Vagina (tissue), 2 donors: Measurements from ENCODE around the gene PABPC1L. TPM values are rescaled to one million over a fixed set of nuclear protein-coding genes. Genes with fewer than 3 reads are reported as not detected.

Experiments
- DNase-seq, 2 donors: peaks; one replicate each; pipeline ENCODE4 v3.0.0-alpha.2; 2017; ENCODE audit errors: extremely low spot score in 2 of 2
- H3K27ac ChIP-seq: fragments of 200-600 bp; sonication (generic); one replicate; pipeline ENCODE4 v1.5.1; 2019
- H3K27me3 ChIP-seq: fragments of 200-600 bp; sonication (generic); one replicate; pipeline ENCODE4 v1.5.1; 2019
- H3K36me3 ChIP-seq, 2 donors: fragments of 200-600 bp; sonication (generic); one replicate each; pipeline ENCODE4 v1.5.1; 2017 to 2019
- H3K4me1 ChIP-seq: fragments of 200-600 bp; sonication (generic); one replicate; pipeline ENCODE4 v1.5.1; 2019
- H3K4me3 ChIP-seq, 2 donors: fragments of 200-600 bp; sonication (generic); 1 replicate in 1 of 2; 2 replicates in 1 of 2; pipeline ENCODE4 v1.5.1; 2016 to 2019
- H3K9me3 ChIP-seq: fragments of 200-600 bp; sonication (generic); one replicate; pipeline ENCODE4 v1.5.1; 2019
- CTCF ChIP-seq, 3 experiments: fragments of 450-650 bp in 2 of 3; fragments of 200-600 bp in 1 of 3; sonication (generic) in 1 of 3; IDR thresholded peaks; one replicate each; pipeline ENCODE4 v1.5.1; 2017 to 2019; ENCODE audit warnings: antibody characterized with exemption in 3 of 3, mild to moderate bottlenecking in 2 of 3, moderate library complexity in 2 of 3
- POLR2A ChIP-seq, 2 donors: fragments of 450-650 bp; IDR thresholded peaks; one replicate each; pipeline ENCODE4 v1.6.1; 2017; ENCODE audit warnings: antibody characterized with exemption in 2 of 2, mild to moderate bottlenecking in 2 of 2, moderate library complexity in 2 of 2
- POLR2AphosphoS5 ChIP-seq, 2 donors: sonication (generic); formaldehyde crosslinking; IDR thresholded peaks; one replicate each; pipeline ENCODE4 v1.9.0; 2017; ENCODE audit warnings: antibody characterized with exemption in 2 of 2, mild to moderate bottlenecking in 2 of 2, low read depth in 1 of 2; ENCODE audit not compliant: insufficient read depth in 1 of 2
- intact Hi-C: fragments of 100-400 bp; cut with DNase I; formaldehyde crosslinking; loops from one replicate; pipeline ENCODE4 v1.15.1; 2023
- total RNA-seq: library from RNA; depleted of rRNA; stranded (reverse); fragments of >200 nt; gene quantifications from one replicate; pipeline ENCODE4 v1.2.3, GENCODE V29; 2016

PABPC1L gene
- total RNA-seq, 1 donor from 2014 or later: 19.6 TPM

GRCh38 chr20:44900231-44900854 lies 9.5 kb upstream of the PABPC1L start:
- intact Hi-C loops: no loop called here
- H3K27me3 ChIP-seq: no peaks in the 10 kb centered on the region
- DNase-seq: no peak
- H3K4me3 ChIP-seq: no peak overlapping the region
- no peaks in the 10 kb centered on the region for H3K9me3 ChIP-seq
- no peak overlapping the region for H3K27ac ChIP-seq
- TF ChIP-seq CTCF (IDR thresholded peaks at IDR 0.05): no peak
- no peak for TF ChIP-seq POLR2A (IDR thresholded peaks at IDR 0.05)
- no peak for TF ChIP-seq POLR2AphosphoS5 (IDR thresholded peaks at IDR 0.05; ENCODE audit: insufficient read depth in 1 of 2, low read depth in 1 of 2)
- H3K36me3 ChIP-seq: peaks cover 0 to 39% of the 10 kb centered on the region in 2 donors
- peaks cover 55% of the 10 kb centered on the region for H3K4me1 ChIP-seq

GRCh38 chr20:44901974-44902373 lies 7.9 kb upstream of the PABPC1L start:
- Histone ChIP-seq H3K4me1 (peaks cover 39% of the 10 kb centered on the region), H3K4me3 (no peak overlapping the region), H3K36me3 (peaks cover 0 to 52% of the 10 kb centered on the region in 2 donors), H3K9me3 (no peaks in the 10 kb centered on the region), H3K27ac (no peak overlapping the region), H3K27me3 (no peaks in the 10 kb centered on the region)
- DNase-seq: no peak
- intact Hi-C loops: no loop called here
- no peak for TF ChIP-seq CTCF (IDR thresholded peaks at IDR 0.05)
- no peak for TF ChIP-seq POLR2AphosphoS5 (IDR thresholded peaks at IDR 0.05; ENCODE audit: insufficient read depth in 1 of 2, low read depth in 1 of 2)
- no peak for TF ChIP-seq POLR2A (IDR thresholded peaks at IDR 0.05)

- no peaks in the 10 kb centered on the region for H3K27me3 ChIP-seq
- peaks cover 0 to 59% of the 10 kb centered on the region in 2 donors for H3K36me3 ChIP-seq
- no peak overlapping the region for H3K4me3 ChIP-seq
- H3K9me3 ChIP-seq: no peaks in the 10 kb centered on the region
- no peak for DNase-seq
- intact Hi-C loops: no loop called here
- H3K27ac ChIP-seq: no peak overlapping the region
- peaks cover 17% of the 10 kb centered on the region for H3K4me1 ChIP-seq
- TF ChIP-seq POLR2AphosphoS5 (IDR thresholded peaks at IDR 0.05; ENCODE audit: insufficient read depth in 1 of 2, low read depth in 1 of 2): no peak
- no peak for TF ChIP-seq POLR2A (IDR thresholded peaks at IDR 0.05)
- no peak for TF ChIP-seq CTCF (IDR thresholded peaks at IDR 0.05)
These were observed 5.5 kb upstream of the PABPC1L start for GRCh38 chr20:44904377-44904776.

GRCh38 chr20:44908987-44909871 lies 631 bp upstream of the PABPC1L start:
- H3K9me3 ChIP-seq: no peaks in the 10 kb centered on the region
- intact Hi-C loops: no loop called here
- peaks cover 0 to 31% of the 10 kb centered on the region in 2 donors for H3K36me3 ChIP-seq
- H3K27ac ChIP-seq: no peak overlapping the region
- DNase-seq: peak in 1 of 2 donors; percentile 84
- no peaks in the 10 kb centered on the region for H3K27me3 ChIP-seq
- TF ChIP-seq POLR2A (IDR thresholded peaks at IDR 0.05): no peak
- TF ChIP-seq POLR2AphosphoS5 (IDR thresholded peaks at IDR 0.05; ENCODE audit: insufficient read depth in 1 of 2, low read depth in 1 of 2): no peak
- H3K4me1 ChIP-seq: peaks cover 17% of the 10 kb centered on the region
- peak overlapping the region; percentile 53 to 57 for H3K4me3 ChIP-seq

- Histone ChIP-seq H3K4me1 (peaks cover 17% of the 10 kb centered on the region), H3K36me3 (peaks cover 0 to 17% of the 10 kb centered on the region in 2 donors), H3K27ac (no peak overlapping the region), H3K4me3 (peak overlapping the region in 1 of 2 donors; percentile 53), H3K27me3 (no peaks in the 10 kb centered on the region), H3K9me3 (no peaks in the 10 kb centered on the region)
- DNase-seq: peak in 1 of 2 donors; percentile 42
- TF ChIP-seq POLR2AphosphoS5 (IDR thresholded peaks at IDR 0.05; ENCODE audit: insufficient read depth in 1 of 2, low read depth in 1 of 2): no peak
- no peak for TF ChIP-seq CTCF (IDR thresholded peaks at IDR 0.05)
- no peak for TF ChIP-seq POLR2A (IDR thresholded peaks at IDR 0.05)
- intact Hi-C loops: no loop called here
These were observed 916 bp downstream of the PABPC1L start for GRCh38 chr20:44910690-44911262.
